Stromal cell of bone marrow (primary cell): ENCODE measurements around the gene CKS1B.

Experiments used
- DNase-seq: peaks from one replicate; pipeline ENCODE4 v3.0.0-alpha.2; 2012; ENCODE audit warnings: low read depth

The CKS1B gene

GRCh38 chr1:155002464-155003226, 28.2 kb downstream of the CKS1B start, which contains the start of gene ZBTB7B:
Gene ZBTB7B (plus strand): TSS chr1:155002802. CDS start chr1:155014661, 11,859 bp downstream.
- DNase-seq, result no peak

- DNase-seq, result no peak
Observed at GRCh38 chr1:155003227-155003765, 28.8 kb downstream of the CKS1B start.

GRCh38 chr1:155003766-155004351, 29.4 kb downstream of the CKS1B start:
- no peak for DNase-seq

- no peak for DNase-seq
Observed at GRCh38 chr1:155004352-155005075, 30.0 kb downstream of the CKS1B start.

GRCh38 chr1:155005076-155006011, 30.9 kb downstream of the CKS1B start:
- DNase-seq, result peak; percentile 30

- no peak for DNase-seq
Observed at GRCh38 chr1:155006601-155007101, 32.2 kb downstream of the CKS1B start.

GRCh38 chr1:155007251-155007828, 32.9 kb downstream of the CKS1B start:
- no peak for DNase-seq

- DNase-seq, result no peak
Observed at GRCh38 chr1:155008015-155008941, 33.8 kb downstream of the CKS1B start.

- no peak for DNase-seq
Observed at GRCh38 chr1:155009221-155009711, 34.8 kb downstream of the CKS1B start.

- DNase-seq, result no peak
Observed at GRCh38 chr1:155009742-155010141, 35.3 kb downstream of the CKS1B start.

- DNase-seq, result no peak
Observed at GRCh38 chr1:155010211-155010918, 35.9 kb downstream of the CKS1B start.

GRCh38 chr1:155011004-155011416, 36.5 kb downstream of the CKS1B start:
- no peak for DNase-seq

GRCh38 chr1:155011437-155012025, 37.0 kb downstream of the CKS1B start:
- no peak for DNase-seq

GRCh38 chr1:155012026-155012546, 37.6 kb downstream of the CKS1B start:
- peak; percentile 61 for DNase-seq

- DNase-seq, result no peak
Observed at GRCh38 chr1:155012776-155013602, 38.5 kb downstream of the CKS1B start.

- no peak for DNase-seq
Observed at GRCh38 chr1:155013632-155014031, 39.2 kb downstream of the CKS1B start.

- DNase-seq, result no peak
Observed at GRCh38 chr1:155014709-155015508, 40.4 kb downstream of the CKS1B start.
